ENCODE results near the gene FAP. TPM values are rescaled to one million over a fixed set of nuclear protein-coding genes. Genes with fewer than 3 reads are reported as not detected.

The FAP gene
- total RNA-seq, 1 donor from 2014 or later = 0.76 TPM

- intact Hi-C loops (cut with micrococcal nuclease) = no loop called here
Observed at GRCh38 chr2:162243715-162244114, 470 bp upstream of the FAP start.

GRCh38 chr2:162242586-162243280 lies 512 bp downstream of the FAP start:
- intact Hi-C loops (cut with micrococcal nuclease) = no loop called here

- intact Hi-C loops (cut with micrococcal nuclease) = no loop called here
Observed at GRCh38 chr2:162241571-162241970, 1.7 kb downstream of the FAP start.

- intact Hi-C loops (cut with micrococcal nuclease) = no loop called here
Observed at GRCh38 chr2:162234620-162235462, 8.4 kb downstream of the FAP start.

- intact Hi-C loops (cut with micrococcal nuclease) = no loop called here
Observed at GRCh38 chr2:162233197-162233596, 10.0 kb downstream of the FAP start.

- intact Hi-C loops (cut with micrococcal nuclease) = no loop called here
Observed at GRCh38 chr2:162232671-162233070, 10.6 kb downstream of the FAP start.

GRCh38 chr2:162232027-162232426 lies 11.2 kb downstream of the FAP start:
- intact Hi-C loops (cut with micrococcal nuclease) = no loop called here

GRCh38 chr2:162230761-162231160 lies 12.5 kb downstream of the FAP start:
- intact Hi-C loops (cut with micrococcal nuclease) = no loop called here

- intact Hi-C loops (cut with micrococcal nuclease) = no loop called here
Observed at GRCh38 chr2:162226836-162227235, 16.4 kb downstream of the FAP start.

GRCh38 chr2:162221064-162221463 lies 22.2 kb downstream of the FAP start:
- intact Hi-C loops (cut with micrococcal nuclease) = loop anchor here (1.0 to 5.0 kb wide), 4 partner anchors 69 to 635 kb away; partner anchors contain the start of gene GCG

GRCh38 chr2:162220368-162220767 lies 22.9 kb downstream of the FAP start:
- intact Hi-C loops (cut with micrococcal nuclease) = loop anchor here (5.0 kb wide), 1 partner anchor 68 kb away; the partner anchor contains the start of gene GCG

- intact Hi-C loops (cut with micrococcal nuclease) = no loop called here
Observed at GRCh38 chr2:162219426-162219825, 23.8 kb downstream of the FAP start.

- intact Hi-C loops (cut with micrococcal nuclease) = no loop called here
Observed at GRCh38 chr2:162217598-162217997, 25.6 kb downstream of the FAP start.

- intact Hi-C loops (cut with micrococcal nuclease) = no loop called here
Observed at GRCh38 chr2:162215162-162215561, 28.1 kb downstream of the FAP start.

GRCh38 chr2:162212366-162212765 lies 30.9 kb downstream of the FAP start:
- intact Hi-C loops (cut with micrococcal nuclease) = no loop called here

- intact Hi-C loops (cut with micrococcal nuclease) = no loop called here
Observed at GRCh38 chr2:162211732-162212131, 31.5 kb downstream of the FAP start.

- intact Hi-C loops (cut with micrococcal nuclease) = no loop called here
Observed at GRCh38 chr2:162210385-162210784, 32.9 kb downstream of the FAP start.

GRCh38 chr2:162202203-162202602 lies 41.0 kb downstream of the FAP start:
- intact Hi-C loops (cut with micrococcal nuclease) = no loop called here

- intact Hi-C loops (cut with micrococcal nuclease) = no loop called here
Observed at GRCh38 chr2:162200636-162201035, 42.6 kb downstream of the FAP start.

- intact Hi-C loops (cut with micrococcal nuclease) = no loop called here
Observed at GRCh38 chr2:162199913-162200312, 43.3 kb downstream of the FAP start.

GRCh38 chr2:162198239-162198638 lies 45.0 kb downstream of the FAP start:
- intact Hi-C loops (cut with micrococcal nuclease) = no loop called here

- intact Hi-C loops (cut with micrococcal nuclease) = no loop called here
Observed at GRCh38 chr2:162197069-162197825, 46.0 kb downstream of the FAP start.

All from T-helper 1 cell treated with Interleukin-12 subunit alpha and Interleukin-12 subunit beta and Interleukin-4 antibody, amounts not matched to agents 30 ng/mL and 1 ng/mL, for 36 hours (primary cell).